Upper lobe of right lung (tissue), 1 donor: ENCODE measurements around the gene SSBP3. TPM values are rescaled to one million over a fixed set of nuclear protein-coding genes. Genes with fewer than 3 reads are reported as not detected.

ENCODE experiments used
- ATAC-seq: fragments of 200-7000 bp; cut with Tn5 transposase; one replicate; pipeline ENCODE4 v1.9.1; 2020; ENCODE audit warnings: mild to moderate bottlenecking, moderate library complexity
- DNase-seq: peaks from one replicate; pipeline ENCODE4 v3.0.0-alpha.2; 2020
- H3K27ac ChIP-seq: fragments of 200-600 bp; one replicate; pipeline ENCODE4 v1.8.0; 2022
- H3K27me3 ChIP-seq: fragments of 200-600 bp; one replicate; pipeline ENCODE4 v1.8.0; 2022; ENCODE audit warnings: mild to moderate bottlenecking
- H3K36me3 ChIP-seq: fragments of 200-600 bp; one replicate; pipeline ENCODE4 v1.8.0; 2022
- H3K4me1 ChIP-seq: fragments of 200-600 bp; one replicate; pipeline ENCODE4 v1.8.0; 2022
- H3K4me3 ChIP-seq: fragments of 200-600 bp; one replicate; pipeline ENCODE4 v1.8.0; 2022; ENCODE audit warnings: mild to moderate bottlenecking
- H3K9me3 ChIP-seq: fragments of 200-600 bp; one replicate; pipeline ENCODE4 v1.8.0; 2022
- intact Hi-C: fragments of 100-400 bp; cut with DNase I; formaldehyde crosslinking; loops from one replicate; pipeline ENCODE4 v1.11.0; 2022
- total RNA-seq: library from RNA; stranded (reverse); fragmentation: NEBNext Ultra II Directional; extraction: Animal tissue kit (Norgen Biotek cat#: 25700); gene quantifications from one replicate; pipeline ENCODE4 v1.2.1, GENCODE V29; 2021
- TF ChIP-seq, protein P1 (sequence below): fragments of 200-600 bp; IDR thresholded peaks from one replicate; pipeline ENCODE4 v1.8.0; 2022; ENCODE audit warnings: antibody characterized with exemption
- donor health status: DM: no; HTN: yes; CAD: no; lungs with severe emphysema.

SSBP3 gene
- total RNA-seq, 1 donor from 2014 or later: 40.4 TPM

DNA sequence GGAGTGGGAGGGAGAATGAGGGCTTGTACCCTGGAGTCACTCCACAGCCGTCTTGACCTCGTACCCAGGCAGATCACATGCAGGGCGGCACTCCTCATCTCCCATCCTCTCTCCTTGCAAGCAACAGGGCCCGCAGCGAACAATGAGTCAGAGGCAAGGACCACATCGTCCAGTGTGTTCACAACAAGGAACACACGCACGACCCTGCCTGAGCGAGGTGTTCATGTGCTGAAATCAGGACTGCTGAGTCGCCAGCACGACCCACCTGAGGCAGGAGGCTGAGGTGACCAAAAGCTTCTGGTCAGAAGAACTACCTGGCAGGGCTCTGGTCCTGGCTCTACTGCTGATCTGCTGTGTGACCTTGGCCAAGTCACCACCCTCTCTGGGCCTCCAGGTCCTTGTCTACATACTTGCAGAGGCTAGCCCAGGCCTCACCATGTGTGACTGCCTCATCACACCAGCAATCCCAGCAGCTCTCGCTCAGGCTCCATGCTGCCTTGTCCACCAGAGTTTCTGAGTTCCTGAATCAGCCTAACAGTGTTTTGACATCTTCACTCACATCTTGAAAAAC, 78.0 kb downstream of the SSBP3 start:
- DNase-seq (no peak), ATAC-seq (no peak)
- Histone ChIP-seq H3K4me1 (peaks cover 73% of the 10 kb centered on the region), H3K9me3 (no peaks in the 10 kb centered on the region), H3K27ac (peak overlapping the region; percentile 51), H3K36me3 (no peaks in the 10 kb centered on the region), H3K4me3 (no peak overlapping the region), H3K27me3 (no peaks in the 10 kb centered on the region)
- TF ChIP-seq, protein P1, sequence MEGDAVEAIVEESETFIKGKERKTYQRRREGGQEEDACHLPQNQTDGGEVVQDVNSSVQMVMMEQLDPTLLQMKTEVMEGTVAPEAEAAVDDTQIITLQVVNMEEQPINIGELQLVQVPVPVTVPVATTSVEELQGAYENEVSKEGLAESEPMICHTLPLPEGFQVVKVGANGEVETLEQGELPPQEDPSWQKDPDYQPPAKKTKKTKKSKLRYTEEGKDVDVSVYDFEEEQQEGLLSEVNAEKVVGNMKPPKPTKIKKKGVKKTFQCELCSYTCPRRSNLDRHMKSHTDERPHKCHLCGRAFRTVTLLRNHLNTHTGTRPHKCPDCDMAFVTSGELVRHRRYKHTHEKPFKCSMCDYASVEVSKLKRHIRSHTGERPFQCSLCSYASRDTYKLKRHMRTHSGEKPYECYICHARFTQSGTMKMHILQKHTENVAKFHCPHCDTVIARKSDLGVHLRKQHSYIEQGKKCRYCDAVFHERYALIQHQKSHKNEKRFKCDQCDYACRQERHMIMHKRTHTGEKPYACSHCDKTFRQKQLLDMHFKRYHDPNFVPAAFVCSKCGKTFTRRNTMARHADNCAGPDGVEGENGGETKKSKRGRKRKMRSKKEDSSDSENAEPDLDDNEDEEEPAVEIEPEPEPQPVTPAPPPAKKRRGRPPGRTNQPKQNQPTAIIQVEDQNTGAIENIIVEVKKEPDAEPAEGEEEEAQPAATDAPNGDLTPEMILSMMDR: no peak
- intact Hi-C loops: no loop called here

DNA sequence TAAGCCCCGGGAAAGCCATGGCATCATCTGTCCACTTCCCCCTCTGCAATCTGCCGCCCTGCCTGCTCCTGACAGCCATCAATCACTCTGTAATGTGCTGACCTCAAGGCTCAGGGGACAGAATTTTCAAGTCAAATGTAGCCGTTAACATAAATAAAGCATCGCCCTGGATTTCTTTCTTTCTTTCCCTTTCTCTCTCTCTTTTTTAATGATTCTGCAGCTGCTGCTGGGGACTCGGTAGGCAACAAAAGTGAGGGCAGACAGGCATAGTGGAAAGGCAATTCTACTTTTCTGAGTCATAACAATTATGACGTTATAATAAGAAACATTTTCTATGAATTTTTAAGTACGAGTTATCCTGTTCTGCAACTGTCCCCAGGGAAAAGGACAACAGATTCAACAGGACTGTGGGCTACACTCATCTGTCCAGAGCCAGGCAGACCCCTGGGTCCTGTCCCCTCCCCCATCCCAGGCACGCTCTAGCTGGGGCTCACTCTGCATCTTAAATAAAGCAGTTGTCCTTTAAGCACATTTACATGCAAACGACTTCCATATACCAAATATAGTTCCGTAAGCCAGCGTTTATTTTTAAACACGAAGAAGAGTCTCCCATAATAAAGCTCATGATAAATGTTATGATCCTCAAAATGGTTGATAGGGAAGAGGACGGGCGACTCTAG, 78.7 kb downstream of the SSBP3 start:
- no peak for ATAC-seq
- Histone ChIP-seq H3K4me3 (no peak overlapping the region), H3K36me3 (no peaks in the 10 kb centered on the region), H3K27me3 (no peaks in the 10 kb centered on the region), H3K27ac (peak overlapping the region; percentile 75), H3K9me3 (no peaks in the 10 kb centered on the region), H3K4me1 (peaks cover 74% of the 10 kb centered on the region)
- intact Hi-C loops: no loop called here
- DNase-seq: no peak
- TF ChIP-seq, protein P1: no peak

DNA sequence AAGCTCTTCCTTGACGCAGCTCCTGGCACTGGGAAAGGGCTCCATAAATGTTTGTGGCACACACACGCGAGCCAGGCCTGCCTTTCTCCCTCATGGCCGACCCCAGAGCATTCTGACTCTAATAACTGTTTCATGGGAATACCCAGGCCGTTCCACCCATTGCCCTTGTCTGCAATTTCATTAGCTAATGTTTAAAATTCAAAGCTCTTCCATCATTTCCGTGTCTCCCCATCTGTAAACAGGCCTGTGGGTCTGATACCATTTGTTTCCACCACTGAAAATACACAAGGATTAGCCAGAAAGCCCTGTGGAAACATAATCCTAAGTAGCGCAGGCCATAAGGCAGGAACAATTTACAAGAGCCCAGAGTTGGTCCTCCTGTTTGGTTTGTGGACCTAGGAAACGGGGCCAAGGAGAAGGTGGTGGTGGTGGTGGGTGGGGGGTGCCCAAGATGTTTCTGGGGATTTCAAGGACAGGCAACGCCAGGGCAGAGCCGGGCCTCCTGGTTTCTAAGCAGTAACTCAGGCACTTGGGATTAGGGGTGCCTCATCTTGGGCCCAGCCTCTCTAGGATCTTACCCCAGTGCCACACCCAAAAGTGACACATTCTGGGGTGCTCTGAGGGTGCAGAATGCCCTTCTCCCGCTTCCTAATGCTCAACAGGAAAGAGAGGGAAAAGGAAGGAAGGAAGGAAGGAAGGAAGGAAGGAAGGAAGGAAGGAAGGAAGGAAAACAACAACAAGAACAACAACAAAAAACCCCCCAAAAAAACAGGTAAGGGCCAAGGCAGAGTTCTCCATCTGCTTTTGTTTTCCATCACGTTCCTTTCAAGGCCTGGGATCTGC, 79.4 kb downstream of the SSBP3 start:
- Histone ChIP-seq H3K36me3 (no peaks in the 10 kb centered on the region), H3K4me1 (peaks cover 69% of the 10 kb centered on the region), H3K9me3 (no peaks in the 10 kb centered on the region), H3K27ac (peak overlapping the region; percentile 75), H3K27me3 (no peaks in the 10 kb centered on the region), H3K4me3 (no peak overlapping the region)
- intact Hi-C loops: no loop called here
- ATAC-seq: no peak
- no peak for DNase-seq
- TF ChIP-seq, protein P1: no peak

DNA sequence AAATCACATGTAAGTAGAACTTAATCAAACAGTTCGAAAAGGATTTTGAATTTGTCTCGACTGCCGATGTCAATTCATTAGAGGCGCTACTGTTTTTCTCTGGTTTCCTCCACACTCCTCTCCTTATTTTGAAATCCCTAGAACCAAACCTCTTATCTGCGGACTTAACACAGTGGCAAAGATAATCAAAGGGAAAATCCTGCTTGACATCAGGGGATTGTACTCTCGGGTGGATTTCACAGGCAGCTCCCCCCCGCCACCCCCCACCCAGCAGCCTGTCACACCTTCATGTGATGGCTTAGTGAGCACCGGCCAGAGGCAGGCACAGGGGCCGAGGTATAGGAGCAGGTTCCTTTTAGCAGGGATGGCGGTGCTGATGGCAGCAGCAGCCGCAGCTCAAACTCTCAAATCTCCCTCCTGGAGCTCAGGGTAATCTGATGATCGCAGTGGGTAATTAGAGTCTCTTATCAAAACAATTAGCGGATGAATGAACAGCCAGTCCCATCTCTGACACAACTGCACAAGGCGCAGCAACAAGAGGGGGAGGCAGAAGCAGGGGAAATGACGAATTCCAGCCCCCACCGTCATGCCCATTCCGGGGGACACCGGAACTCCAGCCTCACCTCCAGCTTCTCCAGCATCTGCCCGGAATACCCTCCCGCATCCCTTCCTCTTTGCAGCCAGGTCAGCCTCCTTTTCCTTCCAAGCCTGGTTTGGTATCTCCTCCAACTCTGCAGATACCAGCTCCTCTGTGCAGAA, 80.3 kb downstream of the SSBP3 start:
- no peak overlapping the region for H3K4me3 ChIP-seq
- TF ChIP-seq, protein P1: no peak
- ATAC-seq (peak; percentile 28), DNase-seq (no peak)
- peak overlapping the region; percentile 75 for H3K27ac ChIP-seq
- intact Hi-C loops: no loop called here
- no peaks in the 10 kb centered on the region for H3K9me3 ChIP-seq
- H3K4me1 ChIP-seq: peaks cover 66% of the 10 kb centered on the region
- H3K36me3 ChIP-seq: no peaks in the 10 kb centered on the region
- no peaks in the 10 kb centered on the region for H3K27me3 ChIP-seq

DNA sequence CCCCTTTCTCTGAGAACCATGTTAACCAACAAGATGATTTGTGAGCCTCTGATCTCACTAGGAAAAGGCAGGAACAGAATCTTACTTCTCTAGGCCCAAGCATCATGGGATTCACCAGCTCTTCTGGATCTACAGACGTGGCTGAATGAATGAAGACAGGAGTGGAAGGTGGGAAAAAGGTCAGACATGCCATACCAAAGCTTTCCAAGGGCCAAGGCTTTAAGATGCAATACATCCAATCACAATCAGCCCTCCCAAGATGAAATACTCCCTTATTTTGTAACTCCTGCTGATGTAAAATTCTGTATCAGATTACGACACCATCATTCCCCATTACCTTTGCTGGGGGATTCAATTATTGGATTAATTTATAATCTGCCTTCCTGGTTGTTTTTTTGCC, 80.9 kb downstream of the SSBP3 start:
- H3K36me3 ChIP-seq: no peaks in the 10 kb centered on the region

More for the DNA sequence above, 80.9 kb downstream of the SSBP3 start:
- intact Hi-C loops: no loop called here
- no peak for ATAC-seq
- TF ChIP-seq, protein P1: no peak
- DNase-seq: no peak
- Histone ChIP-seq H3K4me1 (peaks cover 64% of the 10 kb centered on the region), H3K9me3 (no peaks in the 10 kb centered on the region), H3K4me3 (no peak overlapping the region), H3K27ac (peak overlapping the region; percentile 51), H3K27me3 (no peaks in the 10 kb centered on the region)
